Chondrocyte (in vitro differentiated cells): ENCODE results near the gene B4GAT1. TPM values are rescaled to one million over a fixed set of nuclear protein-coding genes. Genes with fewer than 3 reads are reported as not detected.
"Not testable (repeated sequence)": the region's sequence is repeated elsewhere in the genome, so short reads cannot be mapped to it uniquely, and the experiment has no call there.

Source experiments
- DNase-seq: peaks from one replicate; pipeline ENCODE4 v3.0.0; 2021; ENCODE audit warnings: mixed read lengths, low spot score
- H3K27ac Mint-ChIP-seq: one replicate; pipeline ENCODE4 v1.8.0; 2021; ENCODE audit warnings: mild to moderate bottlenecking, moderate library complexity, mixed read lengths; ENCODE audit not compliant: unreplicated experiment
- H3K27me3 Mint-ChIP-seq: 2 replicates; pipeline ENCODE4 v1.8.0; 2021; ENCODE audit warnings: low read depth, mixed read lengths
- H3K36me3 Mint-ChIP-seq: 2 replicates; pipeline ENCODE4 v1.8.0; 2021; ENCODE audit warnings: low read depth, mixed read lengths
- H3K4me1 Mint-ChIP-seq: 2 replicates; pipeline ENCODE4 v1.8.0; 2021; ENCODE audit warnings: low read depth, mild to moderate bottlenecking, mixed read lengths
- H3K4me3 Mint-ChIP-seq: one replicate; pipeline ENCODE4 v1.8.0; 2021; ENCODE audit warnings: mild to moderate bottlenecking, moderate library complexity, mixed read lengths; ENCODE audit not compliant: unreplicated experiment
- H3K9me3 Mint-ChIP-seq: 2 replicates; pipeline ENCODE4 v1.8.0; 2021; ENCODE audit warnings: low read depth, mixed read lengths
- CTCF ChIP-seq: fragments of 200-600 bp; sonication (generic); IDR thresholded peaks from 2 replicates; pipeline ENCODE4 v1.5.0; 2021; ENCODE audit warnings: antibody characterized with exemption, mild to moderate bottlenecking, moderate library complexity
- total RNA-seq: library from RNA; stranded (reverse); gene quantifications from 3 replicates; pipeline ENCODE4 v1.2.1, GENCODE V29; 2021

Gene B4GAT1
- total RNA-seq, 1 donor from 2014 or later = 18.2 TPM

GRCh38 chr11:66313321-66314185 is 33.9 kb downstream of the B4GAT1 start:
- no peak for DNase-seq
- Mint-ChIP-seq H3K4me3 (peak overlapping the region; percentile 85), H3K27me3 (no peaks in the 10 kb centered on the region), H3K9me3 (no peaks in the 10 kb centered on the region), H3K4me1 (peaks cover 50% of the 10 kb centered on the region), H3K27ac (peak overlapping the region; percentile 99), H3K36me3 (no peaks in the 10 kb centered on the region)
- peak; percentile 76 for TF ChIP-seq CTCF

- Mint-ChIP-seq H3K9me3 (no peaks in the 10 kb centered on the region), H3K4me3 (peak overlapping the region; percentile 85), H3K27ac (peak overlapping the region; percentile 99), H3K4me1 (peaks cover 42% of the 10 kb centered on the region), H3K27me3 (no peaks in the 10 kb centered on the region), H3K36me3 (no peaks in the 10 kb centered on the region)
- peak; percentile 99 for DNase-seq
- TF ChIP-seq CTCF = no peak
Measured at GRCh38 chr11:66312549-66313320, 34.7 kb downstream of the B4GAT1 start.

GRCh38 chr11:66311965-66312548 is 35.4 kb downstream of the B4GAT1 start:
- Mint-ChIP-seq H3K4me3 (peak overlapping the region; percentile 85), H3K4me1 (peaks cover 35% of the 10 kb centered on the region), H3K27ac (peak overlapping the region; percentile 99), H3K36me3 (no peaks in the 10 kb centered on the region), H3K27me3 (no peaks in the 10 kb centered on the region), H3K9me3 (no peaks in the 10 kb centered on the region)
- peak; percentile 98 for TF ChIP-seq CTCF
- DNase-seq = no peak

- Mint-ChIP-seq H3K36me3 (no peaks in the 10 kb centered on the region), H3K4me3 (peak overlapping the region; percentile 85), H3K27me3 (no peaks in the 10 kb centered on the region), H3K9me3 (no peaks in the 10 kb centered on the region), H3K27ac (peak overlapping the region; percentile 99), H3K4me1 (peaks cover 34% of the 10 kb centered on the region)
- DNase-seq = no peak
- no peak for TF ChIP-seq CTCF
Measured at GRCh38 chr11:66311470-66311964, 35.9 kb downstream of the B4GAT1 start.

GRCh38 chr11:66310803-66311440 is 36.5 kb downstream of the B4GAT1 start:
- H3K9me3 Mint-ChIP-seq, H3K27ac Mint-ChIP-seq, H3K36me3 Mint-ChIP-seq, H3K4me3 Mint-ChIP-seq, H3K27me3 Mint-ChIP-seq, DNase-seq: not testable (repeated sequence)
- peaks cover 30% of the 10 kb centered on the region for H3K4me1 Mint-ChIP-seq
